Sigmoid colon (tissue), 4 donors: ENCODE results near the gene NPIPB4.
"Not testable (repeated sequence)": the region's sequence is repeated elsewhere in the genome, so short reads cannot be mapped to it uniquely, and the experiment has no call there.

ENCODE experiments used
- POLR2A ChIP-seq, 2 donors: fragments of 450-650 bp; IDR thresholded peaks; one replicate each; pipeline ENCODE4 v1.6.1; 2016; ENCODE audit warnings: antibody characterized with exemption in 2 of 2, mild to moderate bottlenecking in 2 of 2, moderate library complexity in 2 of 2
- POLR2AphosphoS5 ChIP-seq, 4 donors: sonication (generic); formaldehyde crosslinking; IDR thresholded peaks; one replicate each; pipeline ENCODE4 v1.6.1; 2017; ENCODE audit warnings: antibody characterized with exemption in 4 of 4
- TF ChIP-seq, protein P1 (sequence below), 4 experiments: fragments of 450-650 bp in 3 of 4; fragments of 200-600 bp in 1 of 4; IDR thresholded peaks; one replicate each; pipeline ENCODE4 v1.5.1; 2016 to 2019; ENCODE audit warnings: antibody characterized with exemption in 4 of 4, mild to moderate bottlenecking in 3 of 4, moderate library complexity in 2 of 4

DNA sequence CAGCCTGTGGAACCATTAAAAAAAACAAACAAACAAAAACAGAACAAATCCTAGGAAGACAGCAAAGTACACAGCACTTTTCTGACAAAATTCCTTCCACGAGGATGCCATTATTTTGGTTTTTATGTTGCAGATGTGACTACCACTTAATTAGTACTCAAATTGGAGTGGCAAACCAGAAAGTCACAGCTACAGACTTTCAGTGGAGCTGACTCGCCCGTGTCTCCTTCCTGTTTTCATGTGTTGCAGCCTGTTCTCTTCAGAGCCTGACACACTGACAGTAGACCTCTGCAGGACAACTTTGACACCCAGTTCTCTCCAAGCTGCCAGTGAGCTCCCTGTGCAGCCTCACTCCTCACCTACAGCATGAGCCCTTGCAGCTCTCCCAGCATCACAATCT lies 24.4 kb upstream of the NPIPB4 start:
- TF ChIP-seq, protein P1, sequence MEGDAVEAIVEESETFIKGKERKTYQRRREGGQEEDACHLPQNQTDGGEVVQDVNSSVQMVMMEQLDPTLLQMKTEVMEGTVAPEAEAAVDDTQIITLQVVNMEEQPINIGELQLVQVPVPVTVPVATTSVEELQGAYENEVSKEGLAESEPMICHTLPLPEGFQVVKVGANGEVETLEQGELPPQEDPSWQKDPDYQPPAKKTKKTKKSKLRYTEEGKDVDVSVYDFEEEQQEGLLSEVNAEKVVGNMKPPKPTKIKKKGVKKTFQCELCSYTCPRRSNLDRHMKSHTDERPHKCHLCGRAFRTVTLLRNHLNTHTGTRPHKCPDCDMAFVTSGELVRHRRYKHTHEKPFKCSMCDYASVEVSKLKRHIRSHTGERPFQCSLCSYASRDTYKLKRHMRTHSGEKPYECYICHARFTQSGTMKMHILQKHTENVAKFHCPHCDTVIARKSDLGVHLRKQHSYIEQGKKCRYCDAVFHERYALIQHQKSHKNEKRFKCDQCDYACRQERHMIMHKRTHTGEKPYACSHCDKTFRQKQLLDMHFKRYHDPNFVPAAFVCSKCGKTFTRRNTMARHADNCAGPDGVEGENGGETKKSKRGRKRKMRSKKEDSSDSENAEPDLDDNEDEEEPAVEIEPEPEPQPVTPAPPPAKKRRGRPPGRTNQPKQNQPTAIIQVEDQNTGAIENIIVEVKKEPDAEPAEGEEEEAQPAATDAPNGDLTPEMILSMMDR (IDR thresholded peaks at IDR 0.05), result not testable (repeated sequence)
- TF ChIP-seq POLR2AphosphoS5, POLR2A (IDR thresholded peaks at IDR 0.05): not testable (repeated sequence)
